ENCODE measurements around the gene FGD5. TPM values are rescaled to one million over a fixed set of nuclear protein-coding genes. Genes with fewer than 3 reads are reported as not detected.
"Not testable (repeated sequence)": the region's sequence is repeated elsewhere in the genome, so short reads cannot be mapped to it uniquely, and the experiment has no call there.

FGD5 gene
- total RNA-seq, 2 donors from 2014 or later: not detected

DNA sequence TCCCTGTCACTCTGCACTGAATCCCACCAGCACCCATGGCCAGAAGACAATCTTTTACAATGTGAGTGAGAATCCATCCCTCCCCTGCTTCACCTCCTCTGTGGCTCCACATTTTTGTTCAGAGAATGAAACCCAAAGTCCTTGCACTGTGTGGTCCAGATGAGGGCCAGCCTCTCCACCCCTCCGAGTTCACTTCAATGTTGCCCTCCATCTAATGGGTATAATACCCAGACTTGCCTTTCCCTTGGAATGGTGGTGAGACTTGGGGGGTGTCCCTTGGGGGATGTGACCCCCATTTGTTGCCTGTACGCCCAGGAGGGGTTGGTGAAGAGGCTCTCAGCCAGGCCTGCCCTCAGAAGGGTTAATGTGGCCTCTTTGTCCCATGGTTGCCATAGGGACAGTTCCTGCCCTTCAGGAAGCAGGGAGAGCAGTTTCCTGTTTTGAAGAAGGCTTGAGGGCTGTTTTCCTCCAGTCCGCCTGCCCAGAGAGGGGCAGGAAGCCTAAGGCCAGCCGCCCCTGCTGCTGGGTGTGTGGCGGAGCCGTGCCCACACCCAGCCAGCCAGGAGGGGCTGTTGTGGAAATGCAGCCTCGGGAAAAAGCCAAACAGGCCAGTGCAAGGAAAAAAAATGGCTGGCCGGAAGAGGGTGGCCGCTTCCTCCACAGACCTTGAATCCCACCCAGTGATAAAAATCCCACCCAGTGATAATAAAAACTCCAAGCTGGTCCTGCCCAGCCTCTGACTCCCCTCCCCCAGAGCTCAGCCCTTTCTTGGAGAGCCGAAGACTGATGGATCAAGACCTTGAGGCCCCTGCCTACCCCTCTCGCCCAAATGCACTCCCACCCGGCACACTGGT lies 14.6 kb upstream of the FGD5 start:
- Mint-ChIP-seq H3K27me3 (peaks cover 70% of the 10 kb centered on the region), H3K27ac (peak overlapping the region; percentile 67), H3K36me3 (ENCODE audit: low read depth) (peaks cover 8% of the 10 kb centered on the region), H3K4me3 (peak overlapping the region; percentile 53), H3K4me1 (peaks cover 11% of the 10 kb centered on the region)
- ATAC-seq (no peak), DNase-seq (no peak)
- no peaks in the 10 kb centered on the region for H3K9me3 ChIP-seq (ENCODE audit: control insufficient read depth, low read length, poor library complexity, severe bottlenecking)

DNA sequence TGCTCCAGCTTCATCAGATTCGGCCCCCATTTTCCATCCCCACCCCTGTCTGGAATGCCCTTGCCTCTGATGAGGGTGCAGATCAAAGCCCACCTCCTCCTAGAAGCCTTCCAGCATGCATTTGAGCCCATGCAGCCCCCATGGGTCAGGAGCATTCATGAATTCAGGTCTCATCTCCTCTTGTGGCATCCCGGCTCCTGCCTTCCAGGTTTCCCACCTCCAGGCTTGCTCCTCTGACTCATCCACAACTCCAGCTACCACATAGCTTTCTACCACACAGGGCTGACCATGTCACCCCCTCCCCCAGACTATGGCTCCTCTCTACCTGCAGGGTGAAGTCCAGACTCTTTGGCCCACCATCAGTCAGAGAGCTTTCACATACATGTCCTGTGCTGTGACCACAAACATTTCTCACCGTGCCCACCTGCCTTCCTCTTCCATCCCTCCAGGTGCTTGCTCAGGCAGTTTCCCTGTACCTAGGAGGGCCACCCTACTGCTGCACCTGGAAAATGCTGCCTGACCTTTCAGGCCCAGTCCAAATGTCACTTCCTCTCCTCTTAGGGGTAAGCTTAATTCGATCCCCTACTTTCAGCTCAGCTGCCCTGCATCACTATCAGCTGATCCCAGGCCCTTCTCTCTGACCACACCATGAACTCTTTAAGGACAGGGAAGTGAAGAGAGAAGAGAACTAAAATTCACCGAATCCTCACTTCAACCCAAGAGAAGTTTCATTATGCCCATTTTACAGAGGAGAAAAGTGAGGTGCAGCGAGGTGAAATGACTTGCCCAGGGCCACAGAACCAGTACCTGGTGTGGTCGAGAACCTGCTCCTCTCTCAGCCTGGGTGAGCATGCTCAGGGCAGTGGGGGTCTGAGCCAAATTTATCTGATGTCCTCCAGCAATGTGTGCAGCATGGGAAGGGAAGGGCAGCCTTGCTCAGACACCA lies 13.7 kb upstream of the FGD5 start:
- H3K27ac Mint-ChIP-seq: peak overlapping the region; percentile 67
- ATAC-seq (no peak), DNase-seq (no peak)
- H3K27me3 Mint-ChIP-seq: peaks cover 70% of the 10 kb centered on the region
- H3K4me3 Mint-ChIP-seq: peak overlapping the region; percentile 53
- no peaks in the 10 kb centered on the region for H3K9me3 ChIP-seq (ENCODE audit: control insufficient read depth, low read length, poor library complexity, severe bottlenecking)
- peaks cover 7% of the 10 kb centered on the region for H3K36me3 Mint-ChIP-seq (ENCODE audit: low read depth)
- peaks cover 11% of the 10 kb centered on the region for H3K4me1 Mint-ChIP-seq

DNA sequence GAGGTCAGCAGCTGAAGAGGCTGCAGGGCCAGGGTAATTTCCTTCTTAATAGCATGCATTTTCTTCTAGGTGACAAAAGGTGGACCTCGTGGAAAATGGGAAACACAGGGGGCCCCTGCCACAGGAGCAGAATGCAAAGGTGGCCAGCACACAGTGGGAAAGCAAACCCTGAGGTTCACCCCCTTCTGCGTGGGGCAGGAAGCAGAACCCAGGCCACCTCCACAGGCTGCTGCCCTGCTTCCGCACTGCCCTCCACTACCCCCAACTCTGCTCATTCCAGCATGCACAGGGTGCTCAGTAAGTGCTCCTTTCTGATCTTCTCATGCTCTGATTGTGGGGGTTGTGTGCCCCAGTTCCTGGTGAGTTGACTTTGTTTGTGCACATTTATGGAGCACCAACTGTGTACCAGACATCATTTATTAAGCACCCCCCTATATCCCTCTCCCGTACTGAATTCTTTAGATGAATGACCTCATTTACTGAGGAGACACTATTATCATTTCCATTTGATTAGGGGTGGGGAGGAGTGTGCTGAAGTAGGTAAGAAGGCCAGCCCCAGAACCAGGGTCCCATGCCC lies 12.7 kb upstream of the FGD5 start:
- Mint-ChIP-seq H3K36me3 (ENCODE audit: low read depth) (peaks cover 7% of the 10 kb centered on the region), H3K27ac (no peak overlapping the region), H3K4me1 (peaks cover 12% of the 10 kb centered on the region), H3K4me3 (no peak overlapping the region), H3K27me3 (peaks cover 70% of the 10 kb centered on the region)
- DNase-seq (no peak), ATAC-seq (no peak)
- no peaks in the 10 kb centered on the region for H3K9me3 ChIP-seq (ENCODE audit: control insufficient read depth, low read length, poor library complexity, severe bottlenecking)

DNA sequence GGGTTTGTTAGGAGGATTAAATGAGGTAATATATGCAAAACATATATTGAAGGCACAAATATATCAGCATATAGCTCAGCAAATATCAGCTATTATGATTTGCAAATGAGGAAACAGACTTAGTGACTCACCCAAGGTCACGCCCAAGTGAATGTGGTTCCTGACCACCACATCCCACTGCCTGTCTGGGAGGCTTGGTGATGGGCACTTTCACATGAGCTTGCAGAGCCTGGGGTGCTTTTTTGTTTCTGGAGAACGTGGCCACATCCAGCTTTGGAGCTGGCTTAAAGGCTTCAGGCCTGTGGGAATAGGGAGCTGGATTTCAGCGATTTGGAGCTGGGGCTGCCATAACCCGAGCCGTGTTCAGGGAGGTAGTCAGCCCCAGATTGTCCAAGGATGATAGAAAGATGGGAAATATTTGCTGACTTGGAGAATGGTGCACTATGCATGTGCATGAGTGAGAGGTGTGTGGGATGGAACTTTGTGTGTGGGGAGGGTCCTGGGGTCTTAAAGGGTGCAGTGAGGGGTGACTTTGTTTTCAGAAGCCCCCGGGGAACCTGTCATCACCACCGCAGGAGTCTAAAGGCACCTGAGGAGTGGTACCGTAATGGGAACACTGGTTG lies 12.0 kb upstream of the FGD5 start:
- peaks cover 17% of the 10 kb centered on the region for H3K4me1 Mint-ChIP-seq
- no peak overlapping the region for H3K27ac Mint-ChIP-seq
- H3K36me3 Mint-ChIP-seq (ENCODE audit: low read depth): peaks cover 9% of the 10 kb centered on the region
- H3K4me3 Mint-ChIP-seq: no peak overlapping the region
- no peak for ATAC-seq
- no peak for DNase-seq
- no peaks in the 10 kb centered on the region for H3K9me3 ChIP-seq (ENCODE audit: control insufficient read depth, low read length, poor library complexity, severe bottlenecking)
- peaks cover 75% of the 10 kb centered on the region for H3K27me3 Mint-ChIP-seq

DNA sequence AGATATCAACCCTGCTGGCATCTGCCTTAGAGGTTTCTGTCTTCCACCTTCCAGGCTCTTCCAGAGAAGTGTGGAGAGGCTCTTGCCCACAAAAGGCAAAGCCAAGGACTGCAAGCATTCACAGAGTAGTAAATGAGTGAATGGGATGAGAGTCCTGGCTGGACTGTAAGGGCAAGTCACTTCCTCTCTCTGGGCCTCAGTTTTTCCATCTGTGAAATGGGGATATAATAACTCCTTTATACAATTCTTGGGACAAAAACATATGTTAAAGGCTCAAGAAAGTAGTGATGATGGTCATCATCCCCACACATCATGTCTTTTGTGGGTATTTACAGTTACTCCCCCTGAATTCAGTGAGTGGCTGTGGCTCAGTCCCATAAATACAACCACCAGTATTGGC lies 10.7 kb upstream of the FGD5 start:
- Mint-ChIP-seq H3K4me1 (peaks cover 17% of the 10 kb centered on the region), H3K27me3 (peaks cover 84% of the 10 kb centered on the region), H3K27ac (no peak overlapping the region), H3K36me3 (ENCODE audit: low read depth) (peaks cover 8% of the 10 kb centered on the region), H3K4me3 (no peak overlapping the region)
- no peaks in the 10 kb centered on the region for H3K9me3 ChIP-seq (ENCODE audit: control insufficient read depth, low read length, poor library complexity, severe bottlenecking)
- ATAC-seq (no peak), DNase-seq (no peak)

DNA sequence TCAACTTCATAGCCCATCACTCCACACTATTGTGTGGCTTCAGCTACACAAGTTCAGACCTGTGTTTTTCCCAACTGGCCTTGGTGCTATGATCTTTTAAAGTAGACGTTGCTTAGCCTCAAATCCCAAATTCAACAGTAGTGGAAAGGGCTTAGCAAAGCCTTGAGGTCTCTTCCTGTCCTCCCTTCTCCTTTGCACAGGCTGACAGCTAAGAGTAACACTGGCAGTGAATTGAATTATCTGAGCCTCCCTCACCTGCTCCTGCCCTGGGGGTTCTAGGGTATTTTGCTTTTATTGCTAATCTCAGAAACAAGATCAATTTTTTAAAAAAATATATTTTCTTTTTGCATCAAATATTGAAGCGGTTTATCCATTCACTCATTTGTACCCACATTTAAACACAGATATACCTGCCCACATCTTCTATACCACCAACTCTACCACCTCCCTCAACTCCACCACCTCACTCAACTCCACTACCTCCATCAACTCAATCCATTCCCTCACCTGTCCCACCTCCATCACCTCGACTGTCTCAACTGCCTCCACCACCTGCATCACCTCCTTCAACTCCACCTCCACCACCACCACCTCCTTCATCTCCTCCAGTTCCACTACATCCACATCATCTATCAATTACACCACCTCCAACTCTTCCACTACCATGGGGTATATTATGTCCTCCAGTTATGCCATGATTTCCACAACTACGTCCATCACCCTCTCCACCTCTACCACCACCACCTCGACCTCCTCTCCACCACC lies 10.1 kb upstream of the FGD5 start:
- no peaks in the 10 kb centered on the region for H3K9me3 ChIP-seq (ENCODE audit: control insufficient read depth, low read length, poor library complexity, severe bottlenecking)
- H3K4me1 Mint-ChIP-seq: peaks cover 13% of the 10 kb centered on the region
- H3K27me3 Mint-ChIP-seq: peaks cover 84% of the 10 kb centered on the region
- peak overlapping the region; percentile 22 for H3K4me3 Mint-ChIP-seq
- DNase-seq: no peak
- no peak overlapping the region for H3K27ac Mint-ChIP-seq
- peaks cover 7% of the 10 kb centered on the region for H3K36me3 Mint-ChIP-seq (ENCODE audit: low read depth)
- ATAC-seq: no peak

DNA sequence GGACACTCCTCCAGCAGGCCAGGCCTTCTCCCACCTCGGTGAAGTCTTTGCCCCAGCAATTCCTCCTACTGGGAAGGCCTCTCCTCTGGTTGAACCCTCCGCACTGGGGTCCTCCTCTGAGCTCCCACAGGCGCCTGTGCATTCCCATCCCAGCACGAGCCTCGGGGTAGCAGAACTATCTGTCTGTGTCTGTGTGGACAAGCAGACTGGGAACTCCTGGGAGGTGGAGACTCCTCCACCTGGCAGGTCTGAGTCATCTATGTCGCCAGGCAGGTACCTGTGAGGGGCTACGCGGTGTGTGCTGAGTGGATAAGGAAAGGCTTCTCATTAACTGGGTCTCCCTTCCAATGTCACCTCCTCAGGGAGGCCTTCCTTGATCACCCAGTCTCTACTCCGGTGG lies 9.2 kb upstream of the FGD5 start:
- Mint-ChIP-seq H3K27me3 (peaks cover 84% of the 10 kb centered on the region), H3K4me1 (peaks cover 11% of the 10 kb centered on the region)
- H3K36me3 Mint-ChIP-seq (ENCODE audit: low read depth); H3K4me3 Mint-ChIP-seq; DNase-seq; H3K27ac Mint-ChIP-seq; H3K9me3 ChIP-seq (ENCODE audit: control insufficient read depth, low read length, poor library complexity, severe bottlenecking); ATAC-seq: not testable (repeated sequence)

DNA sequence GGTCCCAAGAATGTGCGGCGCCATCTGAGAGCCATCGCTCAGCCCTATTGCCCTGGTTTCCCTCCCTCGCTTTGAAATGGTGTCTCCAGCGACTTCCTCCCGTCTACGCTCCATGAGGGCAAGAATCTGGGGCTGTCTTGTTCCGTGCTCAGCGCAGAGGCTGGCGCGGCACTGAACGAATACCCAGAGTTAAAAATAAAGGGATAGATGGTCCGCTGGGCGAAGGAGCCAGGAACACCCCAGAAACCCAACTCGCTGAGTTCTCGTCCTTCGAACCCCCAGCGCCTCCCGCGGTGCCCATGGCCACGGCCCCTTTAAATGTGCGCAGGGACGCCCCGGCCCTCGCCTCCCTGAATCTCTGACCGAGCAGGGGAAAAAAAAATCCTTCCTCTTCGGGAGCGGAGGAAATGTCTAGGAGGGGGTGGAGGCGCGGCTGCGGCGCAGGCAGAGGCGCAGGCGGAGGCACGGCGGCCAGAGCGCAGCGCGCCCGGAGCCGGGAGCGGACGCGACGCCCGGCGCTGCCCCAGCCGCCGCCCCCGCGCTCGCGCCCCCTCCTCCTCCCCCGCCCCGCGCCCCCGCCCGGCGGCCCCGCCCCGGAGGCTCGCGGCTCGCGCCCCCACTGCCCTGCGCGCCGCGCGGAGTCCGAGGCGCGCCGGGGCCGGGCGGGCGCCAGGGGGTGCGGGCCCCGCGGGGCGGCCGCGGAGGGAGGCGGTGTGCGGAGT lies 8.5 kb upstream of the FGD5 start:
- no peak overlapping the region for H3K4me3 Mint-ChIP-seq
- H3K4me1 Mint-ChIP-seq: peaks cover 10% of the 10 kb centered on the region
- H3K27me3 Mint-ChIP-seq: peaks cover 84% of the 10 kb centered on the region
- DNase-seq: no peak
- no peaks in the 10 kb centered on the region for H3K9me3 ChIP-seq (ENCODE audit: control insufficient read depth, low read length, poor library complexity, severe bottlenecking)
- peaks cover 7% of the 10 kb centered on the region for H3K36me3 Mint-ChIP-seq (ENCODE audit: low read depth)
- H3K27ac Mint-ChIP-seq: no peak overlapping the region
- ATAC-seq: no peak

DNA sequence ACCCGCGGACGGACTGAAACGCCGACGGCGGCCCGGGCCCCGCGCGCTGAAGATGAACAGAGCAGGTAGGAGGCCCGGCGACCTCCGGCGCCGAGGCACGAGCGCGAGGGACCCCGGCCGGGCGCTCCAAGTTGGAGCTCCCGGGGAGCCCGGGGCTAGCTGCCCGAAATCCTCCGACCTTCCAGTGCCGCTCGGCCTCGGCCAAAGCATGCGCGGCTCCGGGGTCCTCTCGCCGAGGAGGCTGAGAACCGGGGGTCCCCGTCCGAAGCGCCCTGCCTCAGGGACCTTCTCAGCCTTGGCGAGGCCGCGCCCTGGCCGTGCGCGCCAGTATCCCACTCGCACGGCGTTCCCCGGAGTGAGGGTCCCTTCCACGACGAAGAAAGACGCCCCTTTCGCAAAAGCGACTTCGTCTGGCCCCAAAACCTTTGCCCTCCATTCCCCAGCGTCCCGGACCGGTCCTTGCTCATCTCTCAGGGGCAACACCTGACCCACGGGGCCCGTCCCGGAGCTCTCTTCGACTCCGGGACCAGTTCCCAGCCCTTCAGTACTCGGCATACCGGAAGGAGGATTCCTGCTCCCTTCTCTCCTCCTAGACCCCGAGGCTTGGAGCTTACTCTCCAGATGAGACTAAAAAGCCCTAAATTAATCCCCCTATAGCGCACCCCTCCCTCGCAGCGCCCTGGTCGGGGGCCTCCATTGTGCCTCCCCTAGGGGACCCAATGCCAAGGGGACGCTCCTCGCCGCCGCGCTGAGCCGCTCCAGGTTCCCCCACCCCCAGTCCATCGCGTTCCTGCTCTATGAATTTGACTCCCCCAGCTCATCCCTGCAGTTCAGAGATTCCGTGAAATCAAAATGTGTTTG lies 7.7 kb upstream of the FGD5 start:
- no peaks in the 10 kb centered on the region for H3K9me3 ChIP-seq (ENCODE audit: control insufficient read depth, low read length, poor library complexity, severe bottlenecking)
- Mint-ChIP-seq H3K36me3 (ENCODE audit: low read depth) (peaks cover 6% of the 10 kb centered on the region), H3K4me1 (peaks cover 9% of the 10 kb centered on the region), H3K4me3 (peak overlapping the region; percentile 86), H3K27ac (no peak overlapping the region), H3K27me3 (peaks cover 88% of the 10 kb centered on the region)
- no peak for ATAC-seq
- DNase-seq: no peak

DNA sequence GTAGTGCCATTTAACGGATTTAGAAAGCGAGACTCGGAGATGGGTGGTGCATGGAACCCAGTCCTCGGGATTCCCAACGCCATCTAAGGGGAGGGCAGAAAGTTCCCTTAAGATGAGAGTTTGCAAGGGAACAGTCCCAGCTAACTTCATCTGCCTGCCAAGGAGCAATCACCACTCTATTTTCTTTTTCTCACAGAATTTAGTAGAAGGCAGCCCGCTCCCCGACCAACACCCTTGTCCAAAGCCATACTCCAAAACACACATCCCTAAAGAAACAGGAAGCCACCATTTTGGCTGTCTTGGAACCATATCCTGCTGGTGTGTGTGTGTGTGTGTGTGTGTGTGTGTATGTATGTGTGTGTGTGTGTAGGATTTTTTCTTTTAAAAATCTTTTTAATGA lies 7.1 kb upstream of the FGD5 start:
- DNase-seq: no peak
- H3K9me3 ChIP-seq (ENCODE audit: control insufficient read depth, low read length, poor library complexity, severe bottlenecking): no peaks in the 10 kb centered on the region
- no peak for ATAC-seq
- H3K36me3 Mint-ChIP-seq (ENCODE audit: low read depth): peaks cover 6% of the 10 kb centered on the region
- H3K4me1 Mint-ChIP-seq: peaks cover 9% of the 10 kb centered on the region
- no peak overlapping the region for H3K27ac Mint-ChIP-seq
- H3K27me3 Mint-ChIP-seq: peaks cover 88% of the 10 kb centered on the region
- H3K4me3 Mint-ChIP-seq: no peak overlapping the region

DNA sequence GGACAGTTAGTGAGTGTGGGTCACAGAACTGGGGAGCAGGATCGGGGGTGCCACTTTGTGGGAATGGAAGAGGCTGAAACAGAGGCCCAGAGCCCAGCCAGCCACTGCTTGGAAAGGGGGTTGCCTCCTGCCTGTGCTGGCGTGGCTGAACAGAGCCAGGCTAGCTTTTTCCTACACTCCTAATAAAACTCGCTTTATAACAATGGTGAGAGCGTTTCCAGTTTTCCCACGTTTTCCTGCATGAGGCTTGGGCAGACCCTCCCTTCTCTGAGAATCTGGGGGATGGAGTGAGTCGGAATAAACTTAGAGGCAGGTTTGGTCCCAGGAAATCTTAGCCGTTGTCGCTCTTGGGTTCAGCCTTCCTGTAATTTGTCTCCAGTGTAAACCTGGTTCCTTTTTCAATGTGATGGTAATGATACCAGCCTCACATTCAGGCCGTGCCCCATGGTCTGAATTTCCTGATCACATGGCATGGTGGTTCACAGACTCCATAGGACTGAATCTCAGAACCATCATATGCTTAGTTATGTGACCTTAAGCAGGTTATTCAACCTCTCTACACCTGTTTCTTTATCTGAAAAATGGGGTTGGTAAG lies 6.5 kb upstream of the FGD5 start:
- ATAC-seq (no peak), DNase-seq (no peak)
- Mint-ChIP-seq H3K4me1 (peaks cover 9% of the 10 kb centered on the region), H3K4me3 (no peak overlapping the region), H3K27ac (no peak overlapping the region), H3K27me3 (peaks cover 84% of the 10 kb centered on the region), H3K36me3 (ENCODE audit: low read depth) (peaks cover 6% of the 10 kb centered on the region)
- H3K9me3 ChIP-seq (ENCODE audit: control insufficient read depth, low read length, poor library complexity, severe bottlenecking): no peaks in the 10 kb centered on the region
